Measurements from ENCODE around the gene GPX3.
A peak's percentile ranks its signal among the peaks of the same experiment; 100 is the strongest.

GPX3 gene

GRCh38 chr5:151034422-151035379 is 14.3 kb downstream of the GPX3 start:
- no peak for DNase-seq

GRCh38 chr5:151036556-151036955 is 16.2 kb downstream of the GPX3 start:
- no peak for DNase-seq

- no peak for DNase-seq
These were observed 17.4 kb downstream of the GPX3 start for GRCh38 chr5:151037561-151038411.

- DNase-seq = no peak
These were observed 18.0 kb downstream of the GPX3 start for GRCh38 chr5:151038412-151038745.

- no peak for DNase-seq
These were observed 18.4 kb downstream of the GPX3 start for GRCh38 chr5:151038801-151039238.

- no peak for DNase-seq
These were observed 19.3 kb downstream of the GPX3 start for GRCh38 chr5:151039665-151040064.

- DNase-seq = no peak
These were observed 19.9 kb downstream of the GPX3 start for GRCh38 chr5:151040211-151040747.

GRCh38 chr5:151041577-151042268 is 21.3 kb downstream of the GPX3 start:
- DNase-seq = no peak

- DNase-seq = no peak
These were observed 22.2 kb downstream of the GPX3 start for GRCh38 chr5:151042453-151043093.

GRCh38 chr5:151047814-151048425 is 27.5 kb downstream of the GPX3 start:
- DNase-seq = no peak

- no peak for DNase-seq
These were observed 28.1 kb downstream of the GPX3 start for GRCh38 chr5:151048526-151048925.

GRCh38 chr5:151051066-151051930 is 30.9 kb downstream of the GPX3 start:
- peak; percentile 76 for DNase-seq

GRCh38 chr5:151051931-151052608 is 31.7 kb downstream of the GPX3 start:
- DNase-seq = no peak

GRCh38 chr5:151052836-151053235 is 32.4 kb downstream of the GPX3 start:
- no peak for DNase-seq

- DNase-seq = no peak
These were observed 33.5 kb downstream of the GPX3 start for GRCh38 chr5:151053796-151054462.

- no peak for DNase-seq
These were observed 34.3 kb downstream of the GPX3 start for GRCh38 chr5:151054709-151055108.

- DNase-seq = no peak
These were observed 34.9 kb downstream of the GPX3 start for GRCh38 chr5:151055336-151055735.

- DNase-seq = peak; percentile 65
These were observed 36.3 kb downstream of the GPX3 start for GRCh38 chr5:151056379-151057325.

Data from CD4-positive, alpha-beta T cell treated with Interferon gamma for 1 hour (primary cell).